Transverse colon (tissue), 4 donors: Measurements from ENCODE around the gene PROM2. TPM values are rescaled to one million over a fixed set of nuclear protein-coding genes. Genes with fewer than 3 reads are reported as not detected.

ENCODE experiments used
- DNase-seq: peaks from one replicate; pipeline ENCODE4 v3.0.0-alpha.2; 2019
- H3K27ac ChIP-seq, 4 donors: fragments of 200-600 bp; sonication (generic); 2 replicates each; pipeline ENCODE4 v1.5.1; 2016 to 2018; ENCODE audit warnings: inconsistent platforms in 4 of 4
- H3K27me3 ChIP-seq: fragments of 200-600 bp; sonication (generic); 2 replicates; pipeline ENCODE4 v1.5.1; 2017; ENCODE audit warnings: inconsistent platforms
- H3K36me3 ChIP-seq, 4 donors: fragments of 200-600 bp; sonication (generic); 2 replicates each; pipeline ENCODE4 v1.5.1; 2017 to 2019; ENCODE audit warnings: inconsistent platforms in 4 of 4
- H3K4me1 ChIP-seq, 4 donors: fragments of 200-600 bp; sonication (generic); 2 replicates each; pipeline ENCODE4 v1.5.1; 2017 to 2020; ENCODE audit warnings: inconsistent platforms in 4 of 4
- H3K4me3 ChIP-seq, 4 donors: fragments of 200-600 bp; sonication (generic); 1 replicate in 1 of 4; 2 replicates in 3 of 4; pipeline versions ENCODE4 v1.5.1 to v1.6.1; 2017 to 2019; ENCODE audit warnings: inconsistent platforms in 4 of 4
- H3K9me3 ChIP-seq, 2 donors: fragments of 200-600 bp; sonication (generic); 2 replicates each; pipeline ENCODE4 v1.5.1; 2017 to 2019; ENCODE audit warnings: inconsistent platforms in 2 of 2
- CTCF ChIP-seq, 5 experiments: fragments of 200-600 bp in 3 of 5; fragments of 450-650 bp in 2 of 5; sonication (generic) in 3 of 5; IDR thresholded peaks; 1 replicate in 2 of 5; 2 replicates in 3 of 5; pipeline ENCODE4 v1.5.1; 2016 to 2017; ENCODE audit warnings: antibody characterized with exemption in 5 of 5, inconsistent platforms in 3 of 5, mild to moderate bottlenecking in 2 of 5, moderate library complexity in 1 of 5
- EP300 ChIP-seq: sonication (generic); formaldehyde crosslinking; IDR thresholded peaks from one replicate; pipeline ENCODE4 v1.6.1; 2017; ENCODE audit warnings: antibody characterized with exemption, low read depth
- POLR2A ChIP-seq: fragments of 450-650 bp; IDR thresholded peaks from one replicate; pipeline ENCODE4 v1.6.1; 2016; ENCODE audit warnings: antibody characterized with exemption, mild to moderate bottlenecking, moderate library complexity
- POLR2AphosphoS5 ChIP-seq, 3 donors: sonication (generic); formaldehyde crosslinking; IDR thresholded peaks; one replicate each; pipeline ENCODE4 v1.6.1; 2016; ENCODE audit warnings: antibody characterized with exemption in 3 of 3
- WGBS, 2 donors: methylation state at CpG; one replicate each; pipeline ENCODE4 v1.1.5; 2018; ENCODE audit warnings: low coverage in 1 of 2; 5-methylcytosine and 5-hydroxymethylcytosine counted together
- in situ Hi-C, 4 donors: fragments of 200-750 bp; cut with MboI; loops; one replicate each; pipeline versions ENCODE4 v1.15.0 to v1.15.1; 2017; ENCODE audit warnings: low sequenced_read_pairs in 3 of 4, low pct_ligation_motif_present in 1 of 4, low pct_unique_long_range_greater_than_20kb in 1 of 4
- intact Hi-C: fragments of 100-400 bp; cut with DNase I; formaldehyde crosslinking; loops from one replicate; pipeline ENCODE4 v1.15.1; 2023; ENCODE audit warnings: low total_unique reads
- total RNA-seq, 4 donors: library from RNA; depleted of rRNA; stranded (reverse); fragments of >200 nt; gene quantifications; one replicate each; pipeline ENCODE4 v1.1.0, GENCODE V29; 2016

The PROM2 gene
- total RNA-seq, 4 donors from 2014 or later, result 20.2 to 46.6 (median 28.6) TPM

DNA sequence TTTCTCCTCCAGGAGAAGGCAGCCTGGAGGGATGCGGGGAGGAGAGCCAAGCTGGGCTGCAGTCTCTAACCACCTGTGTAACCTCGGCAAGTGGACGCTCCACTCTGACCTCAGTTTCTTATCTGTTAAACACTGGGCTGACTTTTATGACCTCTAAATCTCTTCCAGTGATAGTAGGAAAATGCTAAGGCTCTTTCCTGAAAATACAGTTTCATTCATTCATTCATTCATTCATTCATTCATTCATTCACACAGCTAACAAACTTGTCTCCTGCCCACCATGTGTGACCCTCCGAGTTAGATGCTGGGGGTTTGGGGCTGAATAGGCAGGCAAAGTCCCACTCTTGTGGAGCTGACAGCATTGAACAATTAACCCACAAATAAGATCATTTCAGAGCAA, 9.3 kb downstream of the PROM2 start:
- 84% methylated on average over 4 of the region's 4 CpGs; no CpG with 5 or more reads in 1 of the 2 donors for WGBS, 2 donors
- in situ Hi-C loops (no loop called here), intact Hi-C loops (no loop called here)
- Histone ChIP-seq H3K4me1 (no peaks in the 10 kb centered on the region), H3K4me3 (no peak overlapping the region), H3K27ac (no peak overlapping the region), H3K27me3 (no peaks in the 10 kb centered on the region), H3K36me3 (no peaks in the 10 kb centered on the region), H3K9me3 (no peaks in the 10 kb centered on the region)
- DNase-seq, result no peak
- TF ChIP-seq EP300 (no peak), CTCF (IDR thresholded peaks at IDR 0.05) (no peak), POLR2A (no peak), POLR2AphosphoS5 (IDR thresholded peaks at IDR 0.05) (no peak)

DNA sequence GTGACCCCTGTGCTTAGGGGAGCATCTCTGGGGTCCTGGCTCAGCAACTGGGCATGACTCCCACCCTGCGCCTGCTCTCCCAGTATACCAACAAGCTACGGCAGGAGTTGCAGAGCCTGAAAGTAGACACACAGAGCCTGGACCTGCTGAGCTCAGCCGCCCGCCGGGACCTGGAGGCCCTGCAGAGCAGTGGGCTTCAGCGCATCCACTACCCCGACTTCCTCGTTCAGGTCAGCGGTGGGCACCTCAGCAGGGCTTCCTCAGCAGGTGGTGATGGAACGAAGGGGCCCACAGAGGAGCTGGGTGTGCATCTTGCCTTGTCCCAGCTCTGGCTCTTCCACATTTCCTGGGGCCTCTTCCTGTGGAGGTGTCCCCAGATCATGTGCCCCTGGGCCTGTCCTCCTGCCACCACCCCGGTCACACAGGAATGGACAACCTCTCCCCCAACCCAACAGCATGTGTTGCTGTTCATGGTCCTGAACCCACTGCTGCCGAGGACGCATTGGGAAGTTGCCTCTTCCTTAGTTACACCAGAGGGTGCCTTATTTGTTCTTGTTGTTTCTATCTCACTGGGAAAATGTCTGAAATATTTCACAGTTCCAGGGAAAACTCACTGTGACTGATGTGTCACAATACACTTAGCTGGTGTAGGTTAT, 10.8 kb downstream of the PROM2 start:
- TF ChIP-seq POLR2A, result no peak
- no peak for TF ChIP-seq EP300
- no peak for TF ChIP-seq CTCF (IDR thresholded peaks at IDR 0.05)
- TF ChIP-seq POLR2AphosphoS5 (IDR thresholded peaks at IDR 0.05), result no peak
- no peaks in the 10 kb centered on the region for H3K27me3 ChIP-seq
- H3K9me3 ChIP-seq, result no peaks in the 10 kb centered on the region
- intact Hi-C loops (no loop called here), in situ Hi-C loops (no loop called here)
- 80 to 94% methylated on average over 1 to 6 of the region's 13 CpGs for WGBS, 2 donors
- no peaks in the 10 kb centered on the region for H3K4me1 ChIP-seq
- no peak overlapping the region for H3K27ac ChIP-seq
- no peak for DNase-seq
- no peaks in the 10 kb centered on the region for H3K36me3 ChIP-seq
- H3K4me3 ChIP-seq, result no peak overlapping the region

DNA sequence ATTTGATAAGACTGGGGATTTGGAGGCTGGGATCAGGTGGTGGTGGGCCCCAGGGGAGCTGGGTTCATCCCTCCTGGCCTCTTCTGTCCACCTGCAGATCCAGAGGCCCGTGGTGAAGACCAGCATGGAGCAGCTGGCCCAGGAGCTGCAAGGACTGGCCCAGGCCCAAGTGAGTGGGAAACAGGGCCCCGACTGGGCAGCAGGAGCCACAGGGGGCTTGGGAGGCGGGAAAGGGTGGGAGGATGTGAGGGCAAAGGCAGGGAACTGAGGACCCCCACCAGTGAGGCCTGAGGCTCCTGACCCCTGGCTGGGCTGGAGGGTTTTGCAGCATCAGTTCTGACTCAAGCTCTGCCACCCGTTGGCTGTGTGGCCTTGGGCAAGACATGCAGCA, 11.3 kb downstream of the PROM2 start:
- no peaks in the 10 kb centered on the region for H3K27me3 ChIP-seq
- intact Hi-C loops, result no loop called here
- in situ Hi-C loops, result no loop called here
- DNase-seq, result no peak
- no peaks in the 10 kb centered on the region for H3K4me1 ChIP-seq
- WGBS, 2 donors, result 55% methylated on average over 4 of the region's 4 CpGs; no CpG with 5 or more reads in 1 of the 2 donors
- no peak overlapping the region for H3K4me3 ChIP-seq
- H3K9me3 ChIP-seq, result no peaks in the 10 kb centered on the region
- TF ChIP-seq POLR2A (no peak), CTCF (IDR thresholded peaks at IDR 0.05) (no peak), EP300 (no peak), POLR2AphosphoS5 (IDR thresholded peaks at IDR 0.05) (no peak)
- no peaks in the 10 kb centered on the region for H3K36me3 ChIP-seq
- no peak overlapping the region for H3K27ac ChIP-seq

- Histone ChIP-seq H3K9me3 (no peaks in the 10 kb centered on the region), H3K27ac (no peak overlapping the region), H3K4me1 (no peaks in the 10 kb centered on the region), H3K27me3 (no peaks in the 10 kb centered on the region), H3K4me3 (no peak overlapping the region), H3K36me3 (no peaks in the 10 kb centered on the region)
- intact Hi-C loops (no loop called here), in situ Hi-C loops (no loop called here)
- TF ChIP-seq POLR2AphosphoS5 (IDR thresholded peaks at IDR 0.05) (no peak), EP300 (no peak), CTCF (IDR thresholded peaks at IDR 0.05) (no peak), POLR2A (no peak)
- DNase-seq, result no peak
- WGBS, 2 donors, result 90% methylated on average over 7 of the region's 8 CpGs; no CpG with 5 or more reads in 1 of the 2 donors
Observed at GRCh38 chr2:95287336-95287735, 13.1 kb downstream of the PROM2 start.
